Endothelial cell of umbilical vein (primary cell): Measurements from ENCODE around the gene MEN1. TPM values are rescaled to one million over a fixed set of nuclear protein-coding genes. Genes with fewer than 3 reads are reported as not detected.

Source experiments
- BruUV-seq: library from RNA; stranded (reverse); fragments of 400-500 nt; replicated peaks from 2 replicates; lab custom pipeline; 2021; lab: Mats Ljungman, UMichigan
- CTCF ChIA-PET: fragments of 300-600, 350-600 bp; sonication (Branson Sonifier 250); formaldehyde crosslinking; loops from one replicate; lab custom pipeline; 2021; ENCODE audit warnings: antibody characterized with exemption, inconsistent platforms; lab: Charles Lee
- POLR2A ChIA-PET: fragments of 300-600, 350-600 bp; sonication (Branson Sonifier 250); formaldehyde crosslinking; loops from one replicate; lab custom pipeline; 2021; ENCODE audit warnings: antibody characterized with exemption, inconsistent platforms; lab: Charles Lee
- DNase-seq: peaks from one replicate; pipeline ENCODE4 v3.0.0-alpha.2; 2011; ENCODE audit warnings: low read depth, low spot score
- FAIRE-seq: peaks from 2 replicates; lab custom pipeline; 2011; peaks lifted over from hg19 to GRCh38; lab: Jason Lieb, UNC
- H2AFZ ChIP-seq: 2 replicates; pipeline ENCODE4 v1.6.0; 2012; ENCODE audit warnings: low read depth, low read length, control low read depth, inconsistent platforms
- H3K27ac ChIP-seq: 2 replicates; pipeline ENCODE4 v1.5.1; 2011; ENCODE audit warnings: low read depth, mild to moderate bottlenecking, control low read depth, low read length, moderate library complexity; ENCODE audit not compliant: insufficient read depth
- H3K27me3 ChIP-seq, 2 experiments: 2 replicates each; pipeline versions ENCODE4 v1.6.0 to v1.6.1; 2011; ENCODE audit warnings: low read length in 2 of 2, mixed read lengths in 1 of 2; ENCODE audit not compliant: control insufficient read depth in 2 of 2, insufficient read depth in 2 of 2
- H3K36me3 ChIP-seq, 2 experiments: 2 replicates in 1 of 2; 3 replicates in 1 of 2; pipeline ENCODE4 v1.5.1; 2011; ENCODE audit warnings: low read length in 2 of 2, mild to moderate bottlenecking in 1 of 2, moderate library complexity in 1 of 2; ENCODE audit not compliant: control insufficient read depth in 2 of 2, insufficient read depth in 2 of 2; ENCODE audit errors: extremely low read depth in 1 of 2
- H3K4me1 ChIP-seq: 3 replicates; pipeline ENCODE4 v1.5.1; 2011; ENCODE audit warnings: mild to moderate bottlenecking, low read length; ENCODE audit not compliant: control insufficient read depth, insufficient read depth; ENCODE audit errors: extremely low read depth
- H3K4me2 ChIP-seq: 2 replicates; pipeline ENCODE4 v1.6.1; 2011; ENCODE audit warnings: low read length, control low read depth, mixed read lengths; ENCODE audit not compliant: insufficient read depth
- H3K4me3 ChIP-seq, 3 experiments: fragments of 200-600 bp in 1 of 3; sonication (generic), shearing (Covaris generic) in 1 of 3; replicated peaks in 1 of 3; 2 replicates each; pipeline ENCODE4 v1.5.1; 2011 to 2016; ENCODE audit warnings: control low read depth in 3 of 3, low read length in 3 of 3, mild to moderate bottlenecking in 2 of 3, inconsistent platforms in 1 of 3, low read depth in 1 of 3, moderate library complexity in 1 of 3; ENCODE audit not compliant: insufficient read depth in 1 of 3
- H3K79me2 ChIP-seq: 2 replicates; pipeline ENCODE4 v1.6.0; 2012; ENCODE audit warnings: low read length, inconsistent platforms; ENCODE audit not compliant: control insufficient read depth, insufficient read depth
- H3K9ac ChIP-seq: replicated peaks from 2 replicates; pipeline ENCODE3; 2011; ENCODE audit warnings: low read length, control low read depth; ENCODE audit not compliant: insufficient read depth; ENCODE audit errors: extremely low read depth
- H3K9me1 ChIP-seq: replicated peaks from 3 replicates; pipeline ENCODE4 v1.6.0; 2011; ENCODE audit warnings: mild to moderate bottlenecking, low read length; ENCODE audit not compliant: control insufficient read depth, insufficient read depth; ENCODE audit errors: extremely low read depth
- H3K9me3 ChIP-seq: replicated peaks from 2 replicates; pipeline ENCODE4 v1.5.1; 2012; ENCODE audit warnings: low read length, inconsistent platforms; ENCODE audit not compliant: control insufficient read depth, insufficient read depth
- H4K20me1 ChIP-seq: replicated peaks from 2 replicates; pipeline ENCODE3; 2011; ENCODE audit warnings: mild to moderate bottlenecking, low read length; ENCODE audit not compliant: control insufficient read depth, insufficient read depth; ENCODE audit errors: extremely low read depth
- CTCF ChIP-seq, 2 donors: IDR thresholded peaks; 1 replicate in 1 of 2; 2 replicates in 1 of 2; pipeline ENCODE4 v1.5.1; 2011; ENCODE audit warnings: low read length in 2 of 2, mild to moderate bottlenecking in 2 of 2, moderate library complexity in 2 of 2, control low read depth in 1 of 2, inconsistent platforms in 1 of 2, low read depth in 1 of 2; ENCODE audit not compliant: insufficient read depth in 1 of 2; ENCODE audit errors: extremely low read depth in 1 of 2
- EZH2 ChIP-seq: IDR thresholded peaks from 2 replicates; pipeline ENCODE4 v1.6.1; 2012; ENCODE audit warnings: borderline replicate concordance, low read depth, mild to moderate bottlenecking, moderate library complexity, low read length, inconsistent platforms; ENCODE audit not compliant: severe bottlenecking
- FOS ChIP-seq: IDR thresholded peaks from 2 replicates; pipeline ENCODE4 v1.6.1; 2011; ENCODE audit warnings: mild to moderate bottlenecking, low read length, moderate library complexity, borderline replicate concordance; ENCODE audit not compliant: insufficient read depth
- GATA2 ChIP-seq: IDR thresholded peaks from 2 replicates; pipeline ENCODE4 v1.7.0; 2011; ENCODE audit warnings: low read depth, mild to moderate bottlenecking, moderate library complexity, mixed read lengths, low read length; ENCODE audit not compliant: insufficient read length, insufficient read depth
- JUN ChIP-seq: IDR thresholded peaks from 2 replicates; pipeline ENCODE4 v1.6.1; 2011; ENCODE audit warnings: borderline replicate concordance, low read depth; ENCODE audit not compliant: insufficient read length, insufficient read depth
- MYC ChIP-seq: IDR thresholded peaks from one replicate; pipeline ENCODE4 v1.6.1; 2011; ENCODE audit warnings: mild to moderate bottlenecking, low read depth, low read length
- POLR2A ChIP-seq: IDR thresholded peaks from 2 replicates; pipeline ENCODE4 v1.6.1; 2012; ENCODE audit warnings: low read depth, mild to moderate bottlenecking, control low read depth, low read length
- POLR2AphosphoS5 ChIP-seq: IDR thresholded peaks from 2 replicates; pipeline ENCODE4 v1.6.1; 2012; ENCODE audit warnings: low read depth, mild to moderate bottlenecking, control low read depth, low read length, moderate library complexity; ENCODE audit not compliant: insufficient read depth
- dilution Hi-C: fragments of 300-500 bp; cut with MboI; formaldehyde crosslinking; loops from one replicate; pipeline ENCODE4 v1.15.0; 2019; ENCODE audit warnings: low sequenced_read_pairs; ENCODE audit not compliant: extremely low pct_ligation_motif_present
- intact Hi-C: fragments of 100-400 bp; cut with micrococcal nuclease; formaldehyde crosslinking; loops from one replicate; pipeline ENCODE4 v1.10.0; 2022
- polyA plus RNA-seq, 4 experiments: library from polyadenylated mRNA; depleted of rRNA in 3 of 4; stranded (reverse) in 3 of 4; unstranded in 1 of 4; fragments of >200 nt; gene quantifications; 2 replicates each; pipeline versions ENCODE4 v1.2.1 to v1.2.3, GENCODE V29; 2011 to 2012; ENCODE audit warnings: missing spikeins in 1 of 4
- total RNA-seq: library from RNA; stranded (reverse); gene quantifications from 2 replicates; pipeline ENCODE4 v1.2.3, GENCODE V29; 2021

MEN1 gene
- total and polyA plus RNA-seq, 2 donors (not counting 3 experiments of a cell fraction or from before 2014, with no cell fraction given) = 41.1 to 43.1 TPM

- peaks cover 0 to 8% of the 10 kb centered on the region in 2 experiments for H3K36me3 ChIP-seq
- intact Hi-C loops (no loop called here), dilution Hi-C loops (no loop called here)
- no peaks in the 10 kb centered on the region for H3K27me3 ChIP-seq
- no TSS peak for BruUV-seq
- no peak for FAIRE-seq
- H3K9me1 ChIP-seq = no peaks in the 10 kb centered on the region
- no peak overlapping the region for H3K9ac ChIP-seq
- H3K4me2 ChIP-seq = no peak overlapping the region
- no peak overlapping the region for H3K4me3 ChIP-seq
- H4K20me1 ChIP-seq = no peaks in the 10 kb centered on the region
- H2AFZ ChIP-seq = no peak overlapping the region
- TF ChIP-seq EZH2 = no peak
- no peak for TF ChIP-seq GATA2
- TF ChIP-seq FOS = no peak
- TF ChIP-seq CTCF (IDR thresholded peaks at IDR 0.05; ENCODE audit: extremely low read depth in 1 of 2, insufficient read depth in 1 of 2, low read depth in 1 of 2, low read length in 2 of 2) = no peak
- peak; percentile 27 for TF ChIP-seq POLR2A
- no peak for TF ChIP-seq MYC
- TF ChIP-seq POLR2AphosphoS5 = no peak
- no peak for TF ChIP-seq JUN
- no peak overlapping the region for H3K27ac ChIP-seq
- ChIA-PET POLR2A (no interaction called here), CTCF (interaction anchor here (0.7 to 1.8 kb wide), 5 partner anchors 15 to 212 kb away, joined by 3 to 7 read pairs (median 4); partner anchors contain the start of genes BATF2 and CDC42BPG)
- no peak for DNase-seq
- no peaks in the 10 kb centered on the region for H3K4me1 ChIP-seq
- no peaks in the 10 kb centered on the region for H3K79me2 ChIP-seq
- no peaks in the 10 kb centered on the region for H3K9me3 ChIP-seq
Observed at GRCh38 chr11:64784813-64785581, 25.4 kb downstream of the MEN1 start.
